ENCODE results near the gene OPCML.

The OPCML gene

DNA sequence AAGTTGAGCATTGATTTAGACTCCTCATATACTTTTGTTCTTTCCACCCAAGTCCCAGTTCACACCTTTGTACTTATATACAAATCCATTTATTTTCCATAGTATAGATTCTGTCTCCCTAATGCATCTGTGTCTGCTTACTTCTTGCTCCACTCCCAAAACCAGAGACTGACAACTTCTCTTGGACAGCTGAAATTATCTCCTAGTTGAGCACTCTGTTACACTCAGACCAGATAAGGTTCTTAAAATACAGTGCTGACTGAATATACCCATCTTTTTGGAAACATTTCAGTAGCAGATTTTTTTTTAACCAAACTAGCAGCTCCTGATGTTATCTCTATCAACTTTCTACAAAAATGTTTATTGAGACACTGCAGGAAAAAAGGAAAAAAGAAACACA is 106.3 kb downstream of the OPCML start:
- Histone ChIP-seq H3K9ac (ENCODE audit: low read length) (no peak overlapping the region), H3K4me3 (ENCODE audit: low read length) (no peak overlapping the region), H3F3A (ENCODE audit: insufficient read depth, low read length) (no peaks in the 10 kb centered on the region), H2AFZ (ENCODE audit: low read length) (no peak overlapping the region), H3K27ac (ENCODE audit: low read length) (no peak overlapping the region), H4K20me1 (ENCODE audit: insufficient read depth, low read length) (no peaks in the 10 kb centered on the region), H3K79me2 (ENCODE audit: low read length) (no peaks in the 10 kb centered on the region), H3K9me2 (replicated peaks; ENCODE audit: insufficient read depth, low read length) (no peaks in the 10 kb centered on the region), H3K4me1 (ENCODE audit: low read length) (no peaks in the 10 kb centered on the region), H3K36me3 (replicated peaks; ENCODE audit: insufficient read depth, low read length) (no peaks in the 10 kb centered on the region), H3K27me3 (replicated peaks; ENCODE audit: insufficient read depth, low read length) (no peaks in the 10 kb centered on the region), H3K9me3 (replicated peaks; ENCODE audit: insufficient read depth, low read length) (no peaks in the 10 kb centered on the region; the same call in 1 of the 2 replicates), H3K4me2 (ENCODE audit: low read depth, low read length) (no peak overlapping the region)
- DNase-seq = no peak
- TF ChIP-seq CTCF (IDR thresholded peaks at IDR 0.05; ENCODE audit: low read length) = no peak
- TF ChIP-seq EZH2phosphoT487 (IDR thresholded peaks at IDR 0.05; ENCODE audit: low read length) = no peak
- no peak for TF ChIP-seq EZH2 (optimal IDR thresholded peaks at IDR 0.05; ENCODE audit: low read depth, low read length)

DNA sequence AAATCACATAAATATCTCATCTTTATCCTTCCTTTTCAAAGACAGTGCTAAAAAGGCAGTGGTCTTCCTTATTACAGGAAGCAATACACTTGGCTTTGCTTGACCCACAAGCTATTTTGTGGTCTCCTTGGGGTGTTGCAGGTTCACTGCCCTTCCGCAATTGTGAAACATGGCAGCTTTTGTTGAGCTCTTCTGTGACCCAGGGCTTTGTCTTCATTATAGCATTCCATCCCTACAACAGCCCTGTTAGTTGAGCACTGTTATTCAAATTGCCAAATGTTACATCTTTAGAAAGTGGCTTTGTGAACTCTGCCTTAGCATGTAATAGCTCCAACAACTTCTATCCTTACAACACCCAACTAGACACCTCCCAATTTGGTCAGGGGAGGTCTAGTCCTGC is 107.1 kb downstream of the OPCML start:
- no peaks in the 10 kb centered on the region for H3K27me3 ChIP-seq (replicated peaks; ENCODE audit: insufficient read depth, low read length)
- H3K9me2 ChIP-seq (replicated peaks; ENCODE audit: insufficient read depth, low read length) = no peaks in the 10 kb centered on the region
- no peaks in the 10 kb centered on the region for H4K20me1 ChIP-seq (ENCODE audit: insufficient read depth, low read length)
- H3K27ac ChIP-seq (ENCODE audit: low read length) = no peak overlapping the region
- H3F3A ChIP-seq (ENCODE audit: insufficient read depth, low read length) = no peaks in the 10 kb centered on the region
- H3K36me3 ChIP-seq (replicated peaks; ENCODE audit: insufficient read depth, low read length) = no peaks in the 10 kb centered on the region
- no peak overlapping the region for H3K4me2 ChIP-seq (ENCODE audit: low read depth, low read length)
- no peaks in the 10 kb centered on the region for H3K79me2 ChIP-seq (ENCODE audit: low read length)
- DNase-seq = no peak
- H3K4me3 ChIP-seq (ENCODE audit: low read length) = no peak overlapping the region
- no peaks in the 10 kb centered on the region; the same call in 1 of the 2 replicates for H3K9me3 ChIP-seq (replicated peaks; ENCODE audit: insufficient read depth, low read length)
- no peak overlapping the region for H2AFZ ChIP-seq (ENCODE audit: low read length)
- TF ChIP-seq EZH2phosphoT487 (IDR thresholded peaks at IDR 0.05; ENCODE audit: low read length) (no peak), CTCF (IDR thresholded peaks at IDR 0.05; ENCODE audit: low read length) (no peak)
- H3K9ac ChIP-seq (ENCODE audit: low read length) = no peak overlapping the region
- no peaks in the 10 kb centered on the region for H3K4me1 ChIP-seq (ENCODE audit: low read length)

DNA sequence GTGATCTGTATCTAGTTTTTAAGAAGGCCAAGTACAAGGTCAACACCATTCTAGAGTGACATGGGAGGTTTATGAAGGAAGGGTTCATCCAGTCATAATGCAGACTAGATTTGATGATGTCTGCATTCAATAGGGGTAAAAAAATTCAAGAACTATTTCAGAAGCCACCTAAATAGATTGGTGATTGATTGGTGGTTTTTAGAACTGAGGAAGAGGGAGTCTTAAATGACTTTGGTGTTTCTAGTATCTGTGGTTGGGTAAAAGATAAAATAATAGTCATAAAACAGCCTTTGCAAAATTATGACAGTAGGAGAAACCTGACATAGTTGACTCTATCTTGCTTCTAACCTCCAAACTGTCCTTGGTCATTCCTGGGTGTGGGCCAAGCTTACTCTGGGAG is 114.1 kb downstream of the OPCML start:
- Histone ChIP-seq H3K9me2 (replicated peaks; ENCODE audit: insufficient read depth, low read length) (no peaks in the 10 kb centered on the region), H2AFZ (ENCODE audit: low read length) (no peak overlapping the region), H3K27me3 (replicated peaks; ENCODE audit: insufficient read depth, low read length) (no peaks in the 10 kb centered on the region), H3K36me3 (replicated peaks; ENCODE audit: insufficient read depth, low read length) (no peaks in the 10 kb centered on the region), H3K4me2 (ENCODE audit: low read depth, low read length) (no peak overlapping the region), H4K20me1 (ENCODE audit: insufficient read depth, low read length) (no peaks in the 10 kb centered on the region), H3F3A (ENCODE audit: insufficient read depth, low read length) (no peaks in the 10 kb centered on the region), H3K79me2 (ENCODE audit: low read length) (no peaks in the 10 kb centered on the region), H3K9ac (ENCODE audit: low read length) (no peak overlapping the region), H3K27ac (ENCODE audit: low read length) (no peak overlapping the region), H3K4me3 (ENCODE audit: low read length) (no peak overlapping the region), H3K4me1 (ENCODE audit: low read length) (no peaks in the 10 kb centered on the region), H3K9me3 (replicated peaks; ENCODE audit: insufficient read depth, low read length) (no peaks in the 10 kb centered on the region)
- DNase-seq = no peak
- no peak for TF ChIP-seq EZH2 (optimal IDR thresholded peaks at IDR 0.05; ENCODE audit: low read depth, low read length)
- TF ChIP-seq EZH2phosphoT487 (IDR thresholded peaks at IDR 0.05; ENCODE audit: low read length) = no peak
- no peak for TF ChIP-seq CTCF (IDR thresholded peaks at IDR 0.05; ENCODE audit: low read length)
